Naive B cell (primary cell): ENCODE results near the gene GAK. TPM values are rescaled to one million over a fixed set of nuclear protein-coding genes. Genes with fewer than 3 reads are reported as not detected.
A peak's percentile ranks its signal among the peaks of the same experiment; 100 is the strongest.
"Not testable (repeated sequence)": the region's sequence is repeated elsewhere in the genome, so short reads cannot be mapped to it uniquely, and the experiment has no call there.

Source experiments
- ATAC-seq, 2 donors: fragments of 150-1000 bp; cut with Tn5 transposase; 2 replicates each; pipeline ENCODE4 v1.10.0; 2021; ENCODE audit warnings: low read depth in 2 of 2, mild to moderate bottlenecking in 2 of 2, moderate library complexity in 2 of 2
- DNase-seq: peaks from one replicate; pipeline ENCODE4 v3.0.0; 2022
- H3K27ac Mint-ChIP-seq, 6 donors: one replicate each; pipeline ENCODE4 v1.8.0; 2020 to 2022; ENCODE audit warnings: mild to moderate bottlenecking in 6 of 6, mixed read lengths in 6 of 6, moderate library complexity in 5 of 6, inconsistent platforms in 2 of 6
- H3K27me3 Mint-ChIP-seq, 3 donors: one replicate each; pipeline ENCODE4 v1.8.0; 2021 to 2022; ENCODE audit warnings: mixed read lengths in 3 of 3, mild to moderate bottlenecking in 1 of 3
- H3K36me3 Mint-ChIP-seq, 2 donors: one replicate each; pipeline ENCODE4 v1.8.0; 2020 to 2022; ENCODE audit warnings: mixed read lengths in 2 of 2, inconsistent platforms in 1 of 2, mild to moderate bottlenecking in 1 of 2
- H3K4me1 Mint-ChIP-seq, 3 donors: one replicate each; pipeline ENCODE4 v1.8.0; 2020 to 2022; ENCODE audit warnings: mixed read lengths in 3 of 3, inconsistent platforms in 1 of 3, mild to moderate bottlenecking in 1 of 3, moderate library complexity in 1 of 3
- H3K4me3 Mint-ChIP-seq, 8 donors: one replicate each; pipeline ENCODE4 v1.8.0; 2020 to 2022; ENCODE audit warnings: mild to moderate bottlenecking in 8 of 8, mixed read lengths in 8 of 8, moderate library complexity in 8 of 8, inconsistent platforms in 2 of 8
- H3K9me3 Mint-ChIP-seq, 7 donors: one replicate each; pipeline ENCODE4 v1.8.0; 2020 to 2022; ENCODE audit warnings: mixed read lengths in 7 of 7, mild to moderate bottlenecking in 5 of 7, inconsistent platforms in 2 of 7, moderate library complexity in 1 of 7
- polyA plus RNA-seq, 6 donors: library from polyadenylated mRNA; unstranded; fragments of 300-500 nt; fragmentation: Illumina TruSeq; gene quantifications; one replicate each; pipeline ENCODE4 v1.2.3, GENCODE V29; 2021; ENCODE audit warnings: low read depth in 6 of 6

Gene GAK
- polyA plus RNA-seq, 6 donors from 2014 or later = 28.5 to 71.3 (median 48.1) TPM

- not testable (repeated sequence) for H3K27me3 Mint-ChIP-seq, H3K36me3 Mint-ChIP-seq, H3K9me3 Mint-ChIP-seq, ATAC-seq, DNase-seq
- peak overlapping the region in 1 of 8 donors; percentile 6 for H3K4me3 Mint-ChIP-seq
- peak overlapping the region in 1 of 6 donors; percentile 19 for H3K27ac Mint-ChIP-seq
- H3K4me1 Mint-ChIP-seq = peaks cover 29 to 53% (median 48%) of the 10 kb centered on the region in 3 donors
These were observed 7.4 kb upstream of the GAK start for GRCh38 chr4:939508-939907.

GRCh38 chr4:932713-933070 lies 576 bp upstream of the GAK start:
- Mint-ChIP-seq H3K36me3 (no peaks in the 10 kb centered on the region), H3K27me3 (no peaks in the 10 kb centered on the region), H3K9me3 (no peaks in the 10 kb centered on the region), H3K4me1 (peaks cover 54 to 88% (median 78%) of the 10 kb centered on the region in 3 donors), H3K4me3 (peak overlapping the region; percentile 92 to 97 (median 96)), H3K27ac (peak overlapping the region; percentile 97 to 98 (median 98))
- DNase-seq (no peak), ATAC-seq (peak in 1 of 2 donors; percentile 2)

- Mint-ChIP-seq H3K36me3 (no peaks in the 10 kb centered on the region), H3K4me3 (peak overlapping the region; percentile 92 to 97 (median 96)), H3K27me3 (no peaks in the 10 kb centered on the region), H3K27ac (peak overlapping the region; percentile 96 to 98 (median 98)), H3K4me1 (peaks cover 53 to 77% (median 72%) of the 10 kb centered on the region in 3 donors), H3K9me3 (no peaks in the 10 kb centered on the region)
- DNase-seq (no peak), ATAC-seq (peak; percentile 9 to 23)
These were observed 739 bp downstream of the GAK start for GRCh38 chr4:931194-931959.

- Mint-ChIP-seq H3K4me3 (peak overlapping the region; percentile 92 to 97 (median 96)), H3K27me3 (no peaks in the 10 kb centered on the region), H3K36me3 (no peaks in the 10 kb centered on the region), H3K27ac (peak overlapping the region; percentile 96 to 98 (median 98)), H3K4me1 (peaks cover 54 to 77% (median 72%) of the 10 kb centered on the region in 3 donors), H3K9me3 (no peaks in the 10 kb centered on the region)
- no peak for ATAC-seq
- DNase-seq = no peak
These were observed 1.3 kb downstream of the GAK start for GRCh38 chr4:930827-931193.

GRCh38 chr4:930028-930551 lies 2.0 kb downstream of the GAK start:
- ATAC-seq (no peak), DNase-seq (no peak)
- no peaks in the 10 kb centered on the region for H3K36me3 Mint-ChIP-seq
- H3K27me3 Mint-ChIP-seq = no peaks in the 10 kb centered on the region
- H3K9me3 Mint-ChIP-seq = no peaks in the 10 kb centered on the region
- H3K27ac Mint-ChIP-seq = peak overlapping the region; percentile 62 to 98 (median 94)
- peaks cover 51 to 77% (median 74%) of the 10 kb centered on the region in 3 donors for H3K4me1 Mint-ChIP-seq
- H3K4me3 Mint-ChIP-seq = peak overlapping the region; percentile 30 to 97 (median 96)

- peak overlapping the region in 4 of 8 donors; percentile 3 to 97 (median 66) for H3K4me3 Mint-ChIP-seq
- H3K27me3 Mint-ChIP-seq = no peaks in the 10 kb centered on the region
- no peak for ATAC-seq
- peaks cover 51 to 77% (median 74%) of the 10 kb centered on the region in 3 donors for H3K4me1 Mint-ChIP-seq
- no peak for DNase-seq
- peak overlapping the region in 3 of 6 donors; percentile 59 to 88 (median 74) for H3K27ac Mint-ChIP-seq
- H3K36me3 Mint-ChIP-seq = no peaks in the 10 kb centered on the region
- no peaks in the 10 kb centered on the region for H3K9me3 Mint-ChIP-seq
These were observed 2.9 kb downstream of the GAK start for GRCh38 chr4:929096-929765.

GRCh38 chr4:927566-927965 lies 4.5 kb downstream of the GAK start:
- ATAC-seq, H3K9me3 Mint-ChIP-seq, H3K27ac Mint-ChIP-seq, H3K4me3 Mint-ChIP-seq, DNase-seq, H3K36me3 Mint-ChIP-seq, H3K27me3 Mint-ChIP-seq: not testable (repeated sequence)
- peaks cover 54 to 78% (median 77%) of the 10 kb centered on the region in 3 donors for H3K4me1 Mint-ChIP-seq

- peak overlapping the region in 2 of 8 donors; percentile 2 to 49 for H3K4me3 Mint-ChIP-seq
- peaks cover 0 to 4% (median 0%) of the 10 kb centered on the region in 7 donors for H3K9me3 Mint-ChIP-seq
- no peaks in the 10 kb centered on the region for H3K27me3 Mint-ChIP-seq
- peak overlapping the region in 2 of 6 donors; percentile 81 to 98 for H3K27ac Mint-ChIP-seq
- DNase-seq (no peak), ATAC-seq (no peak)
- H3K36me3 Mint-ChIP-seq = no peaks in the 10 kb centered on the region
- peaks cover 57 to 82% (median 80%) of the 10 kb centered on the region in 3 donors for H3K4me1 Mint-ChIP-seq
These were observed 5.6 kb downstream of the GAK start for GRCh38 chr4:926538-926937.

GRCh38 chr4:925771-926500 lies 6.2 kb downstream of the GAK start:
- H3K4me3 Mint-ChIP-seq = peak overlapping the region in 2 of 8 donors; percentile 2 to 49
- ATAC-seq = no peak
- H3K36me3 Mint-ChIP-seq = no peaks in the 10 kb centered on the region
- H3K4me1 Mint-ChIP-seq = peaks cover 57 to 82% (median 80%) of the 10 kb centered on the region in 3 donors
- H3K27ac Mint-ChIP-seq = peak overlapping the region in 3 of 6 donors; percentile 14 to 98 (median 81)
- no peaks in the 10 kb centered on the region for H3K27me3 Mint-ChIP-seq
- DNase-seq = no peak
- peaks cover 0 to 4% (median 0%) of the 10 kb centered on the region in 7 donors for H3K9me3 Mint-ChIP-seq

- Mint-ChIP-seq H3K27ac (peak overlapping the region in 5 of 6 donors; percentile 84 to 98 (median 91)), H3K4me3 (peak overlapping the region in 5 of 8 donors; percentile 35 to 68 (median 40))
These were observed 6.9 kb downstream of the GAK start for GRCh38 chr4:925171-925570.

GRCh38 chr4:924107-925096 lies 7.7 kb downstream of the GAK start:
- ATAC-seq = peak; percentile 9 to 29
- Mint-ChIP-seq H3K4me1 (peaks cover 54 to 82% (median 78%) of the 10 kb centered on the region in 3 donors), H3K9me3 (peaks cover 0 to 5% (median 0%) of the 10 kb centered on the region in 7 donors), H3K4me3 (peak overlapping the region; percentile 5 to 78 (median 56)), H3K36me3 (no peaks in the 10 kb centered on the region), H3K27me3 (no peaks in the 10 kb centered on the region), H3K27ac (peak overlapping the region; percentile 81 to 98 (median 91))
- DNase-seq = peak; percentile 32

More at GRCh38 chr4:925171-925570, 6.9 kb downstream of the GAK start:
- no peak for ATAC-seq
- no peaks in the 10 kb centered on the region for H3K36me3 Mint-ChIP-seq
- no peak for DNase-seq
- H3K9me3 Mint-ChIP-seq = peaks cover 0 to 4% (median 0%) of the 10 kb centered on the region in 7 donors
- peaks cover 51 to 79% (median 75%) of the 10 kb centered on the region in 3 donors for H3K4me1 Mint-ChIP-seq
- no peaks in the 10 kb centered on the region for H3K27me3 Mint-ChIP-seq

- peak; percentile 64 for DNase-seq
- peak overlapping the region; percentile 98 to 99 (median 98) for H3K27ac Mint-ChIP-seq
- H3K36me3 Mint-ChIP-seq = no peaks in the 10 kb centered on the region
- no peaks in the 10 kb centered on the region for H3K27me3 Mint-ChIP-seq
- peaks cover 67 to 86% (median 84%) of the 10 kb centered on the region in 3 donors for H3K4me1 Mint-ChIP-seq
- ATAC-seq = peak; percentile 23 to 27
- peak overlapping the region; percentile 73 to 93 (median 84) for H3K4me3 Mint-ChIP-seq
- H3K9me3 Mint-ChIP-seq = peaks cover 0 to 6% (median 2%) of the 10 kb centered on the region in 7 donors
These were observed 10.2 kb downstream of the GAK start for GRCh38 chr4:921830-922331.
